Adipose tissue (tissue), 3 donors: ENCODE data around the gene VWDE. TPM values are rescaled to one million over a fixed set of nuclear protein-coding genes. Genes with fewer than 3 reads are reported as not detected.

ENCODE experiments used
- H3K27ac ChIP-seq: one replicate; pipeline ENCODE4 v1.5.1; 2013; ENCODE audit warnings: low read depth, low read length
- WGBS, 3 donors: extraction: QIAGEN DNeasy Blood & Tissue Kit; methylation state at CpG; one replicate each; pipeline ENCODE4 v1.1.7; 2013; 5-methylcytosine and 5-hydroxymethylcytosine counted together
- polyA plus RNA-seq, 3 donors: library from polyadenylated mRNA; stranded (reverse); fragments of 200-250 nt; gene quantifications; one replicate each; pipeline ENCODE4 v1.2.3, GENCODE V29; 2013
- donor health status: healthy with polysubstance abuse.
- donor health status: Bipolar disorder and iron deficiency.
- donor health status: healthy.

The VWDE gene
- polyA plus RNA-seq, 3 donors = 0.20 TPM; not detected in 2

GRCh38 chr7:12358694-12359093 is 45.0 kb downstream of the VWDE start:
- no peak overlapping the region for H3K27ac ChIP-seq

GRCh38 chr7:12357508-12357907 is 46.2 kb downstream of the VWDE start:
- H3K27ac ChIP-seq = no peak overlapping the region
- 23 to 47% (median 44%) methylated on average over 1 of the region's 1 CpG for WGBS, 3 donors

GRCh38 chr7:12351843-12352242 is 51.8 kb downstream of the VWDE start:
- H3K27ac ChIP-seq = no peak overlapping the region
- 60 to 75% (median 72%) methylated on average over 4 of the region's 4 CpGs for WGBS, 3 donors

- no peak overlapping the region for H3K27ac ChIP-seq
- 87 to 95% (median 94%) methylated on average over 3 of the region's 3 CpGs for WGBS, 3 donors
These were observed 52.7 kb downstream of the VWDE start for GRCh38 chr7:12350971-12351370.

GRCh38 chr7:12337095-12337494 is 66.6 kb downstream of the VWDE start:
- 89 to 92% (median 92%) methylated on average over 2 of the region's 2 CpGs for WGBS, 3 donors

GRCh38 chr7:12328888-12329770 is 74.5 kb downstream of the VWDE start:
- no peak overlapping the region for H3K27ac ChIP-seq
- WGBS, 3 donors = 58 to 76% (median 75%) methylated on average over 6 of the region's 6 CpGs

More at GRCh38 chr7:12337095-12337494, 66.6 kb downstream of the VWDE start:
- H3K27ac ChIP-seq = no peak overlapping the region

GRCh38 chr7:12327922-12328321 is 75.7 kb downstream of the VWDE start:
- H3K27ac ChIP-seq = no peak overlapping the region
- WGBS, 3 donors = 47 to 90% (median 87%) methylated on average over 3 of the region's 3 CpGs

- no peak overlapping the region for H3K27ac ChIP-seq
These were observed 78.0 kb downstream of the VWDE start for GRCh38 chr7:12325646-12326045.

GRCh38 chr7:12323415-12323814 is 80.2 kb downstream of the VWDE start:
- no peak overlapping the region for H3K27ac ChIP-seq

GRCh38 chr7:12322903-12323300 is 80.8 kb downstream of the VWDE start:
- WGBS, 3 donors = 60 to 68% (median 64%) methylated on average over 3 of the region's 3 CpGs
- no peak overlapping the region for H3K27ac ChIP-seq

More at GRCh38 chr7:12323415-12323814, 80.2 kb downstream of the VWDE start:
- WGBS, 3 donors = 65 to 80% (median 78%) methylated on average over 10 of the region's 10 CpGs

GRCh38 chr7:12322284-12322902 is 81.3 kb downstream of the VWDE start:
- no peak overlapping the region for H3K27ac ChIP-seq
- WGBS, 3 donors = 39 to 59% (median 55%) methylated on average over 5 of the region's 5 CpGs

GRCh38 chr7:12320987-12321647 is 82.5 kb downstream of the VWDE start:
- no peak overlapping the region for H3K27ac ChIP-seq
- 84 to 88% (median 84%) methylated on average over 2 of the region's 2 CpGs for WGBS, 3 donors

- no peak overlapping the region for H3K27ac ChIP-seq
- 39 to 90% (median 78%) methylated on average over 2 of the region's 2 CpGs for WGBS, 3 donors
These were observed 83.3 kb downstream of the VWDE start for GRCh38 chr7:12320241-12320986.

- H3K27ac ChIP-seq = no peak overlapping the region
- WGBS, 3 donors = 90 to 94% (median 93%) methylated on average over 1 of the region's 1 CpG
These were observed 86.0 kb downstream of the VWDE start for GRCh38 chr7:12317675-12318074.

- WGBS, 3 donors = 72 to 88% (median 85%) methylated on average over 3 of the region's 3 CpGs
These were observed 86.7 kb downstream of the VWDE start for GRCh38 chr7:12316925-12317324.

GRCh38 chr7:12315049-12315448 is 88.6 kb downstream of the VWDE start:
- H3K27ac ChIP-seq = no peak overlapping the region

More at GRCh38 chr7:12316925-12317324, 86.7 kb downstream of the VWDE start:
- no peak overlapping the region for H3K27ac ChIP-seq

- H3K27ac ChIP-seq = no peak overlapping the region
These were observed 89.5 kb downstream of the VWDE start for GRCh38 chr7:12314199-12314598.

GRCh38 chr7:12305502-12305901 is 98.2 kb downstream of the VWDE start:
- no peak overlapping the region for H3K27ac ChIP-seq

GRCh38 chr7:12303495-12303894 is 100.2 kb downstream of the VWDE start:
- no peak overlapping the region for H3K27ac ChIP-seq
- WGBS, 3 donors = 58 to 75% (median 62%) methylated on average over 4 of the region's 4 CpGs
